HFF-Myc (cell line): ENCODE data around the gene ABCA2.

ENCODE experiments used
- DNase-seq: peaks from one replicate; pipeline ENCODE4 v3.0.0-alpha.2; 2011; ENCODE audit warnings: low read depth; ENCODE audit errors: extremely low read depth
- H3K4me3 ChIP-seq: replicated peaks from 2 replicates; pipeline ENCODE4 v1.5.1; 2011; ENCODE audit warnings: low read depth, mild to moderate bottlenecking, control low read depth, low read length
- CTCF ChIP-seq: IDR thresholded peaks from 2 replicates; pipeline ENCODE4 v1.5.1; 2012; ENCODE audit warnings: mild to moderate bottlenecking, low read depth, low read length, control low read depth; ENCODE audit errors: missing control alignments

The ABCA2 gene

GRCh38 chr9:137028263-137029057 lies 423 bp upstream of the ABCA2 start:
- H3K4me3 ChIP-seq, result peak overlapping the region; percentile 45
- no peak for DNase-seq
- TF ChIP-seq CTCF, result no peak

- peak overlapping the region; percentile 57 for H3K4me3 ChIP-seq
- DNase-seq, result no peak
- no peak for TF ChIP-seq CTCF
Measured at GRCh38 chr9:137026828-137027227, 1.2 kb downstream of the ABCA2 start.

- no peak for DNase-seq
- H3K4me3 ChIP-seq, result no peak overlapping the region; the same call in 1 of the 2 replicates
- no peak for TF ChIP-seq CTCF
Measured at GRCh38 chr9:137026384-137026783, 1.7 kb downstream of the ABCA2 start.

GRCh38 chr9:137025517-137025966 lies 2.5 kb downstream of the ABCA2 start:
- no peak for DNase-seq
- no peak for TF ChIP-seq CTCF

GRCh38 chr9:137023583-137023991 lies 4.5 kb downstream of the ABCA2 start:
- TF ChIP-seq CTCF, result no peak
- no peak overlapping the region for H3K4me3 ChIP-seq
- DNase-seq, result no peak

More at GRCh38 chr9:137025517-137025966, 2.5 kb downstream of the ABCA2 start:
- no peak overlapping the region for H3K4me3 ChIP-seq

GRCh38 chr9:137023157-137023556 lies 4.9 kb downstream of the ABCA2 start:
- no peak for TF ChIP-seq CTCF
- DNase-seq, result no peak
- H3K4me3 ChIP-seq, result no peak overlapping the region

- TF ChIP-seq CTCF, result no peak
Measured at GRCh38 chr9:137022662-137023008, 5.4 kb downstream of the ABCA2 start.

More at GRCh38 chr9:137022662-137023008, 5.4 kb downstream of the ABCA2 start:
- no peak overlapping the region for H3K4me3 ChIP-seq
- DNase-seq, result no peak
